RKO (cell line): Measurements from ENCODE around the gene ARHGEF7.

Experiments
- DNase-seq: peaks from one replicate; pipeline ENCODE4 v3.0.0-alpha.2; 2016; ENCODE audit warnings: low spot score

Gene ARHGEF7

DNA sequence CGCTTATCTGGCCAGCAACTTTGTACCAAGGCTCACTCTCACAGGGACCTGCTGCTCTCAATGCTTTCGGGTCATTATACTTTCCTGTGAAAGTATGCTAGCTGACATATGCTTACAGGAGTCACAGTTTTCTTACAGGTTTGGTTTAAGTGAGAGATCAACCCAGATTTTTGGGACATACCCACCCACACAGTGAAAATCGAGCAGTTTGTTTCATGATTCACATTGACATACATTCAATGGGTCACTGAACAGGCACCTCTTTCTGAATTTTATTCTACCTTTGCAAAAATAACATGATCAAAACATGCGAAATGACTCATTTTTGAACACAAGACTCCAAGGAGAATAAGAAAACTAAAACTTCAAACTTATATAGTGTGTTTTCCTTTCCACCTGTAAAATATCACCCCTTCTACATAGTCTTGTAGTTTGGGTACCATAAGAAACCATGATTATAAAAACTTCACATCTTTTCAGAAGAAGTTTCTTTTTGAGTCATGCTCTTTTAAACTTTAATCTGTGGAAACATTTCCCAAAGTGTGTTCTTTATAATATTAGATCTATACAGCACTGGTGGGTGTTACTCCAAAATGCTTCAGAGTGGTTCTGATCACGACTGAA is 161.0 kb downstream of the ARHGEF7 start:
- no peak for DNase-seq

DNA sequence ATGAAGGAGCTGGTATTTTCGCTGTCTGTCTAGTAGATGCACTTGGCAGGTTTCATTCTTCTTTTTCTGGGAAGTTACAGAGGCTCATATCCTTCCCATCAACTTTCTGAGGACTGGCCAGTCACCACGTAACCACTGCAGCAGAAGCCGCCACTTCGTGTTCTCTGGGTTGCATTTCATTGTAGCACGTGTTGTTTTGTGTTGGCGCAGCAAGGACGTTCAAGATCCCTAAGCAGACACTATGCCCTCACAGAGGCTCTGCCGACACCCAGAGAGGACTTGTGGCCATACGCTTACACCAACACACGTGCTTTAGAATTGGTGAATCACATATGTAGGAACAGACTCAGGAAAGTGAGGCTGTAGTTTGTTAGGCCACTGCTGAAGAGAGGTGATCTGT is 163.1 kb downstream of the ARHGEF7 start:
- no peak for DNase-seq

DNA sequence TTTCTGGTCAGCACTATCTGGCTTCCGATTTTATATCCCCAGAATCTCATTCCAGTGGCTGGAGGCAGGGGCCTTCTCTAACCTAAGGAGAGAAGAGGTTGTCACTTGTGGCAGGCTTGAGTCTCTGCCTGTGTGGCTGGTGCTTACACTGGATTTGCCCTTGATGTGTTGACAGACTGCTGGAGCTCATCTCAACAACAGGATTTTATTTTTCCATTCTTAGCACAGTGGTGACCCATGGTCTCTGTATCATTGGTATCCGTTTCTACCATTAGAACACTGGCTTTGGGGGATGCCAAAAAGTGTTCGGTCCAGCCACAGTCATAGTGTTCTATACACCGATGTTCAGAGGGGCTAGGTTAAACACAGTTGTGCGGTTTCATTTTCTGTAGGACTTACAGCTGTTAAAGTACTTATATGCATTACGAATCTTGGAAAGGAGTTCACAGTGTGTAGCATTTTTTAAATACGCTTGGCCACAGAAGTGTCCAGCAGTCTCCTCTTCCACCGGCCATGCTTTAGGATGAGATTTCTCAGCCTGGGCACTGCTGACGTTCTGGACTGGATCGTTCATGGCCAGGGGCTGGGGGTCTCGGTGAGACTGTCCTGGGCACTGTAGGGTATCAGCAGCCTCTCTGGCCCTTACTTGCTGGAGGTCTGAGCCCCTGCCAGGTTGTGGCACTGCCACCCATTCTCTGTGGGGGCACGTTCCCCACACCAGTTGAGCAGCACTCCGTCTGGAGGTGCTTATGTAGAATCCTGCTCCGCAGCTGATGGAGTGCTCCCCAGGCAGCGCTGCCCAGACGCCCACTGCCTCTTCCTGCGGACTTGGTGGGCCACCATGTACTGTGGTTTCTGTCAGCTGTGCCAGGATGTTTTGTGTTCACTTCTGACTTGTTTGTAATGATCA is 163.9 kb downstream of the ARHGEF7 start:
- DNase-seq = no peak

DNA sequence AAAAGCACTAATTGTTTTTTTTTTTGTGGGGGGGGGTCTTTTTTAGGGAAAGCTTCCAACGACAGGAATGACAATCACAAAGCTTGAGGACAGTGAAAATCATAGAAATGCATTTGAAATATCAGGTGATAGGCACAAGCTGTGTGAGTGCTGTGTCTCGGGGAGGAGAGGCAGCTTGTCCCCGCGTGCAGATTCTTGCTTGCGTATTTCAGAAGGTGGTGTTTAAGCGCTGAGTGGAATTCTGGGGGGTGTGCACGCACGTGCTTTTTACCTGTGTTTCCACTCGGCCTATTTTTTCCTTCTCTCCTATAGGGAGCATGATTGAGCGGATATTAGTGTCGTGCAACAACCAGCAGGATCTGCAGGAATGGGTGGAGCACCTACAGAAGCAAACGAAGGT is 165.1 kb downstream of the ARHGEF7 start:
- no peak for DNase-seq

DNA sequence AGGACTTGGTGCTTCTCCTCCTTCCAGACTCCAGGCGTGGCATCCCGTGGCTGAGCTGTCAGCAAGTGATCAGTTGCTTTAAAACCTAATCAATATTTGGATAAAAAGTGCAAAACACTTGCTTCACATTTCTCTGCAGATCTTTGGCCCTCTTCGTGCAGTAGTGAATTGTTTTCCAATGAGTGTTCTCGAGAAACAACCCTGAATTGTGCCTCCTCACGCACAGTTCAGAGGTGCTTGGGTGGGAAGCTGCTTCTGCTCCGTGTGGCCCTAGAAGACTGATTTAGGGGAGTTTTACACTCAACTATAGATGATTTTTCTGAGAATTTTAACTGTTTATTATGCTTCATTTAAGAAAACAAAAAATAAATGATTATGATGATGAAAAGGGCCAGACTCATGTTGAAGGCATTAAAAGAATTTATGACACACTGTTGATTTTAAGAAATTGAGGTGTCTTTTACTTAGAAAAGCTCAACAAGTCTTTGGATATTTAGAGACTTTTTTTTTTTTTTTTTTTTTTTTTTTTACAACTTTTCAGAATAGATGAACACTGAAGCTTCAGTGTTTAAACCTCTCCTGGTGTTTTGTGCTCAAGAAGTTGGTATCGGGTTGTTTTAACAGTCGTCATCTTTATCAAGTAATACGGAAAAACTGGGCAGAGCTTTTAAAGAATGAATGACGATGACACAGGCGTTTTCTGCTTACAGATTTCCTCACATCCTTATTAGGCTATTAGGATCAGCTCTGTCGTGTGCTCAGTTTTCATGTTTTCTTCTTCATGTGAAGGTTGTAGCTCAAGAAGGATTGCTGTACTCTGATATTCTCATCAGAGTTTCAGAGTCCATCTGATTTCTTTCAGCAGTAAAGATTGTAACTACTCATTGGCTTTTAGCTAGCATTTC is 165.8 kb downstream of the ARHGEF7 start:
- no peak for DNase-seq

DNA sequence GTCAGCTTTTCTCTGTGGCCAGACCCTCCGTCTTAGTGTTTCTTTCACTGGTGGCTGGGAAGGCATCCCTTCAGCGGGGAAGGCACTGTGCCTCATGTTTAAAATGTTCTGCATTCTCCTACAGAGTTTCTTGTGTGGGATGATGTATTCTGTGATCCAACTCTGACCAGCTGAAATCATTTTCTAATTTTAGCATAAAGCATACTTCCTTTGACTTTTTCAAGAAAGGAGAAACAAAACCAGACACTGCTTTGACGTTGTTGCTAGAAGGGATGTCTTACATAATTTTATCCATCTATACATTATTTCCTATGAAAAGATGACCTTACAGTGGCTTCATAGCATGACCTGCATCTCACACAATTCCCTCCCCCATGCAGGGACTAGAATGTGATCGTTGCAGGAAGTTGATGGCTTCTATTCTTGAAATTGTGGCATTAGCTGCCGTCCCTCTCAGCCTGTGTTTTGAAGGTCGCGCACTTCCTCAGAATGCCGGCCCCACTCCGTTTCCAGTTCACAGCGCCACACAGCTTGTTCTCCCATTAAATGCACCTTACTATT is 166.7 kb downstream of the ARHGEF7 start:
- DNase-seq = no peak

DNA sequence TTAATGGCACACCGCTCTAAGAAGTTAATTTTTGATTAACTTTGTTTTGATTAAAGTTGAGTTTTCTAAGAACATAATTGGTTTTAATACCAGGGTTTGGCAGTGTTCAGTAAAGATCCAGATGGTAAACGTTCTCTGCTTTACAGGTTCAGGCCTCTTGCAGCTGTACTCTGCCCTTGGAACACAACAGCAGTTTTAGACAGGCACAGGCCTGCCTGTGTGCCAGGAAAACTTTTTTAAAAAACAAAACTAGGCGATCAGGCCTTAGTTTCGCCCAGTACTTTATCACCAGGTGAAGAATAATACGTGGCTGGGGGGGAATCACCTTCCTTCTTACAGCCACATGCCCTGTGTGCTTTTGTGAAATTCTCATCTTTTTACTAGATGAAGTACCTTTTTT is 167.3 kb downstream of the ARHGEF7 start:
- no peak for DNase-seq

DNA sequence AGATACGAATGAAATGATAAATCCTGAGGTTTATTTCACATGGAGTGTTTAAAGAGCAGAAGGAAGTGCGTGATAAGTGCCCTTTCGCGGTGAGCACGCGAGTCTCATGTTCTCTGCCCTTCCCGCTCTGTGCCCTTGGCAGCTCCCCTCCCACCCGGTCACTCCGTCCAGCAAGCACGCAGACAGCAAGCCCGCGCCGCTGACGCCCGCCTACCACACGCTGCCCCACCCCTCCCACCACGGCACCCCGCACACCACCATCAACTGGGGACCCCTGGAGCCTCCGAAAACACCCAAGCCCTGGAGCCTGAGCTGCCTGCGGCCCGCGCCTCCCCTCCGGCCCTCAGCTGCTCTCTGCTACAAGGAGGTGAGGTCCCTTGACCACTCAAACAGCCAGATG is 167.9 kb downstream of the ARHGEF7 start:
- DNase-seq = no peak

DNA sequence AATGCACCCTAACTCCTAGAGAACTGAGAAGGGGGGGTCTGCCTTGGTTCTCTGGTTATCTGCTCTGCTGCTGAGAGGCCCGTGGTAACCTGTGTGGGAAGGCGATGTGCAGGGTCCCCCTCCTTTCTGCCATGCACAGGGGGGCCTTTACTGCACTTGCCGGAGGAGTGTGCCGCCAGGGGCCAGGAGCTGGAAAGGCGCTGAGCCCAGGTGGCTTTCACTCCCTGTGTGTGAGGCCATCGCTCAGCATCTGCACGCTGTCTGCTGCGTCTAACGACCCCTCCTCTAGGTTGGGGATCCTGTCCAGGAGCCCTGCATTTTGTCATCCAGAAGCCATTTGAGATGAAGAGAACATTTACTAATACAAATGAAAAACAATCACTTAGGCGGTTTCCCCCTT is 168.3 kb downstream of the ARHGEF7 start:
- no peak for DNase-seq

DNA sequence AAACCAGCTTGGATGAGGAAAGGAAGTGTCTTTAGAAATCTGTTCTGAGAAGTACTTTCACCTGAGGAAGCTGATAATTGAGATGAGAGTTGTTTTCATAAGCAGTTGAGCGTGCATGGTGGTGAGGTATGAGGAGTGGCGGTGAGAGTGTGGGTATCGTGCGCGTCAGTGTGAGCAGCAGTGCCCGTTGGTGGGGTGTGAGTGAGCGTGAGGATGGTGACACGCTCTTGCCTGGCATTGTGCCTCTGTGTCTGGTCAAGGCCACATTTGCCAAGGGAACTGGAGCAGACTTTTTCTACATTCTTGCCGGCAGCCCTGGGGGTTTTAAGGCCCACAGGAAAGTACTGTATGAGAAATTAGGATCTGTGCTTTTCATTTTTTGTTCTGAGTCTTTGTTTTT is 168.9 kb downstream of the ARHGEF7 start:
- peak; percentile 8 for DNase-seq

DNA sequence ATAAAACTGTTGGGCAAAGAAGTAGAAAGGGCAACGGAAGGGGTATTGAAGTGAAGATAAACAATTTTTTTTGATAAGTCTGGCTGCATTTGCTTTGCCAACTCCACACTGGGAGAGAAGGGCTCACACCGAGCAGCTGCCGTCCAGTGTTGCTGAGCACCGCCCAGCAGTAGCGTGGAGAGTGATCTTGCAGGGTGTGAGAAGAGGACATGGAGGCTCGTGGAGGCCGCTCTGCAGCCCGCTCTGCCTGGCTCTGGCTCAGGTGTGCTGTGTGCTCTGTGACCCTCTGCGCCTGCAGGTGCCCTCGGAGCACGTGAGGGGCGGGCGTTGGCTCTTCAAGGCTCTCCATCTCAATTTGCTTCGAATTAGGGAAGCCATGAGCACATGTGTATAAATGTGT is 169.5 kb downstream of the ARHGEF7 start:
- DNase-seq = no peak

DNA sequence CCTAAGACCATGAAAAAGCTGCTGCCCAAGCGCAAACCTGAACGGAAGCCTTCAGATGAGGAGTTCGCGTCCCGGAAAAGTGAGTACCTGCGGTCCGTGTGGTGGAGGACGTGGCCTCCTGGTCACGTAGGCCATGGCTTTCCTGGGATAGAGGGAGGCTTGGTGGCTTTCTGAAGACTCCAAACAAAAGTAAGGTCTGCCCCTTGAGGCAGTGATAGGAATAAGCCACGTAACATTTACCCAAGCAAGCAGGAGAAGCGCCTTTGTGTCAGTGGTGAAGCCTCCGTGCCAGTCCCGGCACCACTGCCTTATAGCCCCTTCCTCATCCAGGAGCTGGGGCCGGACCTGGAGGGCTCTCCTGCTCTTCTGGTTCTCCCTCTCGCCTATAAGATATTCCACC is 171.1 kb downstream of the ARHGEF7 start:
- peak; percentile 15 for DNase-seq

DNA sequence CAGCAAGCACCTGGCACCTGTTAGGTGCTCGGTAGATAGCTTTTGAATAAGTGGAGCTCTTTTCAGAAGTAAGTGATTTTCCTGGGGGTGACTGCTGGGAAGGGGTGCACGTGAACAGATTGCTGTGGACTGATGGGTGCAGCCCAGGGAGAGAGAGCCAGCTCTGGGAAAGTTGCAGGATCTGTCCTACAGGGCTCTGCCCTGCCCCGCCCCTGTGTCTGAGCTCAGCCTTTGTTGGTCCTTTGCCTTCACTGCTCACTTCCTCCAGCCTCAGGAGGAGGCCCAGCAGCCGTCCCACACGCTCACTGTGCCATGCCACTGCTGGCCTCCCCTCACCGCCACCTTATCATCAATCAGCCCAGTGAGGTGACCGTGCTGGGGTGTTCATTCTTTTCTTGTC is 171.6 kb downstream of the ARHGEF7 start:
- no peak for DNase-seq

DNA sequence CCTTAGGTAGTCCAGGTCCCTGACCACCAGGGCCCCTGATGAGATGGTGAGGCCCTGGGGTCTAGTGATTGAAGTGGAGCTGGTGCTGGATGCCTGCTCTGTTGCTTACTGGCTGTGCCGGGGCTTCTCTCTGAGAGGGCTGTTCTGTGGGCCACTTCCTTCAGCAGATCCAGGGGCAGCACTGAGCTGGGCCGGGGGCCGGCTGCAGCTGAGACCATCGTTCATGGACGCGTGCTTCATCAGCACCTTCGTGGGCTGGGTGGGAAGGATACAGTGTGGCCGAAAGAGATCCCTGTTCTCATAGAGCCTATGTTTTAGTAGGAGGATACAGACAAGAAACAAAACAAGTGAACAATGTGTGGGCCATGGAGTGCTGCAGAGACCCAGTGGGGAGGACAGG is 172.1 kb downstream of the ARHGEF7 start:
- no peak for DNase-seq

DNA sequence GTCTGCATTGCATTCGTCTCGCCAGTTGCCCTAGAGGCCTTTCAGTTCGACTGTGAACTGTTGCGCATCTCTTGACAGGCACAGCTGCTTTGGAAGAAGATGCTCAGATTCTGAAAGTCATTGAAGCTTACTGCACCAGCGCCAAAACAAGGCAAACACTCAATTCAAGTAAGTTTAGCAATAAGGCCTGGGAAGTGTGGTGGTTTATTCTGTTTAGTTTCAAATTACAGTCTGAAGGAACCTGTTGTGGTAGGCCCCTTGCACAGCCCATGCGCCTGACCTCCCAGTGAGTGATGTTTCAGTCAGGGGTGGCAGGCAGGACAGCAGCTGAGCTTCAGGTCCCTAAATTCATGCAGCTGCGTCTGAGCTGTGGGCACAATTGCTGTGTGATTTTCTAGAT is 173.2 kb downstream of the ARHGEF7 start:
- no peak for DNase-seq

DNA sequence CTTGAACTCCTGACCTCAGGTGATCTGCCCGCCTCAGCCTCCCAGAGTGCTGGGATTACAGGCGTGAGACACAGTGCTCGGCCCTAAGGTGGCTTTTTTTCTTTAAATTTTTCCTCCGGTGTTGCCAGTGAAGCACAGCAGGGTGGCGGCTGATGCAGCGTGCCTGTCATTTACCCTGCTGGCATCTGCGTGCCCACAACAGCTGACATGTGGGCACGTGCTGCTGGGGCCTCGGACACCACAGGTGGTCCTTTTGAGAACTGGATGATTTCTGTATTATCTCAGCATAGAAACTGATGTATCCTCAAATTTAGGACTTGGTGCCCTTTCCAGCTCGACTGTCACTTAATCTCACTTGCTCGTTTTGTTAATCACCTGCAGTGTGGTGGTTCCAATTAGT is 174.1 kb downstream of the ARHGEF7 start:
- DNase-seq = no peak

DNA sequence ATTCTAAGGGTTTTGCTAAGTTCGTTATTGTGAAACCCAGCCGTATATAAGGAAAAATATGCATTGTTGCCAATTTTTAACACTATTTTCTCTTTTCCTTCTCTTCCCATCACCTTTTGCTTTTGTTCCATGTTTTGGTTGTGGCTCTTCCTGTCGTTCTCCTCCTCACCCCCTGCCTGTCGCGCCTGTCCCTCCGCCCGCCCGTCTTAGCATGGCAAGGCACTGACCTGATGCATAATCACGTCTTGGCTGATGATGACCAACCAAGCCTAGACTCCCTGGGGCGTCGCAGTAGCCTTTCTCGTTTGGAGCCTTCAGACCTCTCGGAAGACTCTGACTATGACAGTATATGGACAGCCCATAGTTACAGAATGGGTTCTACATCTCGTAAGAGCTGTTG is 176.8 kb downstream of the ARHGEF7 start:
- no peak for DNase-seq

DNA sequence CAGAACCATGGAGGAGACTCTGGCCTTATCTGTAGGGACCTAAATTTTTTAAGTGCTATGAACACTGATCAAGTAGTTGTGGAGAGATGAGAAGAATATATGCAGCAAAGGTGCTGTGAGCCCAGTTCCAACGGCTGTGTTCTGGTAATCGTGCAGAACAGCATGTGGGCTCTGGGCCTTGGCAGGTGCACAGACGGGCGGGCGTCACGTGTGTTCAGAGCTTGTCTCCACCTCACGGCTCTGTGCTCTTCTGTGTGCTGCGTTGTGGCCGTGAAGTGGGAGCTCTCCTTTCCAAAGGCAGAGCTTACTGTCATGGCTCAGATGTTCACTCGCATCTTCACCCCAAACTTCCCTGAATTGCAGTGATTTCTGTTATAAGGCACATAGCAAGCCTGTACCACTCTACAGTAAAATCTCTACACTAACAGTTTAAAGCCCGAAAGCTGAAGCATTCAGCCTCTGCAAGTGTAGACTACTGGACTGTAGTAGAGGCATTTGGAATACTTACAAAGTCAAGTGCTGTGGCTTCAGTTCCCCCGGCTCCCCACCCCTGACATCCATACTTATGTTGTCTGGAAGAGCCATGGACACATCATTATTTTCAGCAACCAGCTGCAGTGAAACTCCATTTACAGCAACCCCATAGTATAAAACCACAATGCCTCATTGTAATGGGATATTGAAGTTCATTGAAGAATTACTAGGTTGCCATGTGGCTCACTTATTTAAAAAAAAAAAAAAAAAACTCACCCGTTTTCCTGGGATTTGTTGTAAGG is 177.8 kb downstream of the ARHGEF7 start:
- no peak for DNase-seq

DNA sequence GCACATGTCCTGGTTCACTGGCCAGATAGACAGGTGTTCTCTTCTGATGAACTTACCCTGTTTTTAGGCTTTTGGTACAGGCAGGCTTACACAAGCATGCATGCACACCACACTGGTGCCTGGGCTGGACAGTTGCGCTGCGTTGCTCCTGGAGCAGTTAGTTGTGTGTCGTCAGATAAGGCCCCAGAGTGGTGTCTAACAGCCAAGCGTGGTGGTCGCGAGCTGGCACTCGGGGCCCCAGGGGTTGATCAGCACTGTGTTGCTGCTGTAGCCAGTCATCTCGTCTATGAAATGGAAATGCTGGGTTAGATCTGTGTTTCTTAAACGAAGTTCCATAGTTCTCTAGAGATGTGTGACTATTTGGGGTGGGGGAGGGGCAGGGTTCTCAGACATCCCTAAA is 180.8 kb downstream of the ARHGEF7 start:
- no peak for DNase-seq

DNA sequence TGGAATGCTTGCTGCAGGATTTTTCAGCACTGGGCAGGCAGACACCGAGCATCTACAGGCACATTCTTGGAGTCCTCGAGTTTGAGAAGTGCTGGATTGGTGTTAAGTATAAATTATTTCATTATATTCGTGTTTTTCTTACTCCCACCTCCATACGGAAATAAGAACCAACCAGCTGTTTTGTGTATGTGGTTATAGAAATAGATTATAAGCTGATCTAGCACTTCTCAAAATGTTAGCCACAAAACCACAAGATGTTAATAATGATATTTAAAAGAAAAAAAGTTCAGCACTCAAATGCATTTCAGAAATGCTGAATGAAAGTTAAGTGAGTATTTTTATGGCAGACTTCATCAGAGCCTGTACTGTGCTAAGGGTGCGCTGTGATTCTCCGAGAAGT is 181.3 kb downstream of the ARHGEF7 start:
- no peak for DNase-seq

DNA sequence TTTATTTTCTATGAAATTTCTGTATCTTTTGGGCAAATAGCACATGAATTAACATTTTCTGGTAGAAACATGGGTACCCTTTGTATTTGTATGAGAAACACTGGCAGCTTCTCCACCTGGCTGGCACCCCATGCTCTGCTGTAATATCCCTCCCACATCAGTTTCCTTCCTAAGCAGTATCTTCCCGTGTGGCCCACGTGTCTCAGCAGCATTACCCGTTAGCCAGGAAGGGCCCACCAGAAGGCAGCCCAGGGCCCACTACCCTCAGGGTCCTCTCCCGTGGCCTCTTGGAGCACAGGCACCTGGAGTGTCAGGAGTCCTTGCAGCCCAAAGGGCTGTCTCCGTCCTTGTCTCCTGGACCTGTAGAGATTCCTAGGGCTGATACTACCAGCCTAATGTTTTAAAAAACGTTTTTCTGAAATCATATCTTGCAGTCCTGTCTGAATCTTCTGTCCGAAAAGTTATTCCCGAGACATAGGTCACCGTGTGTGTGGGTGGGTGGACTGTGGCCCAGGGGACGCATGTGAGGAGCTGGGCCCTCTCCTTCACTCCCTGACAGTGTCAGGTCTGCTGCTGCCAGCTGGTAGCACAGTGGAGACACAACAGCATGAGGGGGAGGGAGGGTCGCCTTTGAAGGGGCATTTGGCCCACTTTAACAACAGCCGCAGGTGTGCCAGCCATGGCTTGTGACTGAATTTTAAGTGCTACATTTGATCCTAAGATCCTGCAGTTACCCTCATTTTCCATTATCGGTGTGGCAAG is 183.3 kb downstream of the ARHGEF7 start:
- DNase-seq = no peak
